IgD-negative memory B cell (primary cell): ENCODE data around the gene CSNK1D. TPM values are rescaled to one million over a fixed set of nuclear protein-coding genes. Genes with fewer than 3 reads are reported as not detected.

Experiments
- H3K27ac Mint-ChIP-seq, 3 donors: one replicate each; pipeline ENCODE4 v1.8.0; 2020 to 2022; ENCODE audit warnings: mild to moderate bottlenecking in 3 of 3, mixed read lengths in 3 of 3, moderate library complexity in 1 of 3
- H3K27me3 Mint-ChIP-seq: one replicate; pipeline ENCODE4 v1.8.0; 2021; ENCODE audit warnings: mixed read lengths
- H3K36me3 Mint-ChIP-seq: one replicate; pipeline ENCODE4 v1.8.0; 2020; ENCODE audit warnings: mild to moderate bottlenecking, mixed read lengths
- H3K4me1 Mint-ChIP-seq, 3 donors: one replicate each; pipeline ENCODE4 v1.8.0; 2020 to 2022; ENCODE audit warnings: mixed read lengths in 3 of 3, mild to moderate bottlenecking in 1 of 3
- H3K4me3 Mint-ChIP-seq, 4 donors: one replicate each; pipeline ENCODE4 v1.8.0; 2020 to 2022; ENCODE audit warnings: mild to moderate bottlenecking in 4 of 4, mixed read lengths in 4 of 4, moderate library complexity in 3 of 4
- H3K9me3 Mint-ChIP-seq, 3 donors: one replicate each; pipeline ENCODE4 v1.8.0; 2020 to 2021; ENCODE audit warnings: mixed read lengths in 3 of 3, mild to moderate bottlenecking in 1 of 3
- polyA plus RNA-seq: library from polyadenylated mRNA; unstranded; fragments of 300-500 nt; fragmentation: Illumina TruSeq; gene quantifications from one replicate; pipeline ENCODE4 v1.2.3, GENCODE V29; 2021

Gene CSNK1D
- polyA plus RNA-seq, 1 donor from 2014 or later = 78.3 TPM

GRCh38 chr17:82276938-82277337, 3.4 kb upstream of the CSNK1D start:
- peaks cover 9% of the 10 kb centered on the region for H3K27me3 Mint-ChIP-seq
- H3K9me3 Mint-ChIP-seq = no peaks in the 10 kb centered on the region
- peak overlapping the region in 1 of 3 donors; percentile 62 for H3K27ac Mint-ChIP-seq
- H3K4me1 Mint-ChIP-seq = peaks cover 6 to 10% (median 8%) of the 10 kb centered on the region in 3 donors
- H3K4me3 Mint-ChIP-seq = peak overlapping the region in 1 of 4 donors; percentile 68
- H3K36me3 Mint-ChIP-seq = peaks cover 4% of the 10 kb centered on the region

GRCh38 chr17:82275326-82275725, 1.8 kb upstream of the CSNK1D start:
- peaks cover 9% of the 10 kb centered on the region for H3K27me3 Mint-ChIP-seq
- peak overlapping the region in 2 of 4 donors; percentile 8 to 68 for H3K4me3 Mint-ChIP-seq
- peaks cover 15 to 16% (median 15%) of the 10 kb centered on the region in 3 donors for H3K4me1 Mint-ChIP-seq
- H3K36me3 Mint-ChIP-seq = peaks cover 4% of the 10 kb centered on the region
- peak overlapping the region in 1 of 3 donors; percentile 68 for H3K27ac Mint-ChIP-seq
- no peaks in the 10 kb centered on the region for H3K9me3 Mint-ChIP-seq

- H3K36me3 Mint-ChIP-seq = peaks cover 5% of the 10 kb centered on the region
- peak overlapping the region in 3 of 4 donors; percentile 43 to 99 (median 93) for H3K4me3 Mint-ChIP-seq
- peaks cover 9% of the 10 kb centered on the region for H3K27me3 Mint-ChIP-seq
- H3K9me3 Mint-ChIP-seq = no peaks in the 10 kb centered on the region
- H3K27ac Mint-ChIP-seq = peak overlapping the region in 2 of 3 donors; percentile 74 to 99
- peaks cover 21 to 26% (median 24%) of the 10 kb centered on the region in 3 donors for H3K4me1 Mint-ChIP-seq
These were observed 877 bp upstream of the CSNK1D start for GRCh38 chr17:82274134-82275020.

GRCh38 chr17:82272495-82273326, 789 bp downstream of the CSNK1D start:
- H3K27me3 Mint-ChIP-seq = peaks cover 9% of the 10 kb centered on the region
- H3K9me3 Mint-ChIP-seq = no peaks in the 10 kb centered on the region
- H3K4me3 Mint-ChIP-seq = peak overlapping the region; percentile 89 to 99 (median 92)
- peak overlapping the region; percentile 90 to 99 (median 98) for H3K27ac Mint-ChIP-seq
- peaks cover 5% of the 10 kb centered on the region for H3K36me3 Mint-ChIP-seq
- peaks cover 31 to 38% (median 35%) of the 10 kb centered on the region in 3 donors for H3K4me1 Mint-ChIP-seq

- Mint-ChIP-seq H3K27ac (peak overlapping the region in 2 of 3 donors; percentile 90 to 94), H3K36me3 (peaks cover 5% of the 10 kb centered on the region), H3K9me3 (no peaks in the 10 kb centered on the region), H3K4me1 (peaks cover 31 to 43% (median 35%) of the 10 kb centered on the region in 3 donors), H3K27me3 (peaks cover 5% of the 10 kb centered on the region), H3K4me3 (peak overlapping the region; percentile 75 to 94 (median 80))
These were observed 2.1 kb downstream of the CSNK1D start for GRCh38 chr17:82271401-82271800.

- H3K4me3 Mint-ChIP-seq = peak overlapping the region in 3 of 4 donors; percentile 67 to 80 (median 80)
- H3K27me3 Mint-ChIP-seq = peaks cover 4% of the 10 kb centered on the region
- H3K9me3 Mint-ChIP-seq = no peaks in the 10 kb centered on the region
- peaks cover 30 to 43% (median 35%) of the 10 kb centered on the region in 3 donors for H3K4me1 Mint-ChIP-seq
- peaks cover 5% of the 10 kb centered on the region for H3K36me3 Mint-ChIP-seq
- peak overlapping the region in 2 of 3 donors; percentile 49 to 94 for H3K27ac Mint-ChIP-seq
These were observed 2.8 kb downstream of the CSNK1D start for GRCh38 chr17:82270651-82271050.

- Mint-ChIP-seq H3K4me3 (peak overlapping the region in 3 of 4 donors; percentile 67 to 80 (median 79)), H3K9me3 (no peaks in the 10 kb centered on the region)
These were observed 3.5 kb downstream of the CSNK1D start for GRCh38 chr17:82269882-82270500.

GRCh38 chr17:82269138-82269881, 4.2 kb downstream of the CSNK1D start:
- Mint-ChIP-seq H3K4me1 (peaks cover 32 to 45% (median 35%) of the 10 kb centered on the region in 3 donors), H3K27me3 (no peaks in the 10 kb centered on the region), H3K4me3 (peak overlapping the region in 2 of 4 donors; percentile 63 to 66), H3K36me3 (peaks cover 5% of the 10 kb centered on the region), H3K9me3 (no peaks in the 10 kb centered on the region), H3K27ac (peak overlapping the region; percentile 49 to 84 (median 62))

More at GRCh38 chr17:82269882-82270500, 3.5 kb downstream of the CSNK1D start:
- Mint-ChIP-seq H3K4me1 (peaks cover 32 to 45% (median 35%) of the 10 kb centered on the region in 3 donors), H3K36me3 (peaks cover 5% of the 10 kb centered on the region), H3K27me3 (peaks cover 2% of the 10 kb centered on the region), H3K27ac (peak overlapping the region; percentile 49 to 94 (median 84))

- Mint-ChIP-seq H3K36me3 (peaks cover 5% of the 10 kb centered on the region), H3K27me3 (no peaks in the 10 kb centered on the region), H3K9me3 (no peaks in the 10 kb centered on the region), H3K27ac (peak overlapping the region in 2 of 3 donors; percentile 31 to 53), H3K4me1 (peaks cover 32 to 45% (median 35%) of the 10 kb centered on the region in 3 donors), H3K4me3 (peak overlapping the region in 3 of 4 donors; percentile 9 to 60 (median 47))
These were observed 5.7 kb downstream of the CSNK1D start for GRCh38 chr17:82267575-82268379.

GRCh38 chr17:82266142-82266541, 7.4 kb downstream of the CSNK1D start:
- Mint-ChIP-seq H3K27ac (peak overlapping the region in 1 of 3 donors; percentile 52), H3K4me3 (peak overlapping the region in 1 of 4 donors; percentile 60), H3K9me3 (no peaks in the 10 kb centered on the region), H3K27me3 (no peaks in the 10 kb centered on the region), H3K4me1 (peaks cover 24 to 34% (median 26%) of the 10 kb centered on the region in 3 donors), H3K36me3 (peaks cover 3% of the 10 kb centered on the region)

- peak overlapping the region in 2 of 3 donors; percentile 50 to 71 for H3K27ac Mint-ChIP-seq
These were observed 9.9 kb downstream of the CSNK1D start for GRCh38 chr17:82263641-82264040.

GRCh38 chr17:82262344-82262743, 11.2 kb downstream of the CSNK1D start:
- peak overlapping the region in 1 of 3 donors; percentile 40 for H3K27ac Mint-ChIP-seq
- peaks cover 1% of the 10 kb centered on the region for H3K36me3 Mint-ChIP-seq
- H3K4me3 Mint-ChIP-seq = peak overlapping the region in 1 of 4 donors; percentile 9
- H3K27me3 Mint-ChIP-seq = no peaks in the 10 kb centered on the region
- H3K9me3 Mint-ChIP-seq = no peaks in the 10 kb centered on the region
- H3K4me1 Mint-ChIP-seq = peaks cover 6 to 7% (median 7%) of the 10 kb centered on the region in 3 donors

More at GRCh38 chr17:82263641-82264040, 9.9 kb downstream of the CSNK1D start:
- Mint-ChIP-seq H3K9me3 (no peaks in the 10 kb centered on the region), H3K36me3 (peaks cover 1% of the 10 kb centered on the region), H3K4me1 (peaks cover 11 to 15% (median 12%) of the 10 kb centered on the region in 3 donors), H3K4me3 (no peak overlapping the region), H3K27me3 (no peaks in the 10 kb centered on the region)
